ENCODE measurements around the gene RBM48. TPM values are rescaled to one million over a fixed set of nuclear protein-coding genes. Genes with fewer than 3 reads are reported as not detected.

RBM48 gene
- total and polyA plus RNA-seq, 2 of the 8 experiments (the other 6 are each of a cell fraction or from before 2014, with no cell fraction given): 4.3 to 8.6 TPM

- H4K8ac ChIP-seq (ENCODE audit: extremely low read depth, insufficient read depth, low read length): no peak overlapping the region
- H3K14ac ChIP-seq (ENCODE audit: insufficient read length): no peak overlapping the region
- no peak for TF ChIP-seq CBX8 (IDR thresholded peaks at IDR 0.05; ENCODE audit: borderline replicate concordance, low read depth, low read length)
- TF ChIP-seq CREB1 (IDR thresholded peaks at IDR 0.05): no peak
- TF ChIP-seq MAFK (IDR thresholded peaks at IDR 0.05; ENCODE audit: low read depth, low read length): no peak
- TF ChIP-seq BCL11A (IDR thresholded peaks at IDR 0.05; ENCODE audit: low read depth in 2 of 2, low read length in 2 of 2): no peak
- TF ChIP-seq KDM5A (IDR thresholded peaks at IDR 0.05; ENCODE audit: low read length): no peak
- no peak for TF ChIP-seq ZNF274 (IDR thresholded peaks at IDR 0.05; ENCODE audit: borderline replicate concordance, extremely low read depth, low read length)
- TF ChIP-seq CEBPB (IDR thresholded peaks at IDR 0.05; ENCODE audit: low read depth, low read length): no peak
- TF ChIP-seq CTBP2 (IDR thresholded peaks at IDR 0.05; ENCODE audit: borderline replicate concordance, insufficient read depth, insufficient read length, low read length): no peak
- no peak for TF ChIP-seq SIRT6 (IDR thresholded peaks at IDR 0.05; ENCODE audit: low read length)
- no peak for TF ChIP-seq SIN3A (conservative IDR thresholded peaks at IDR 0.05 in 1 of 2, IDR thresholded peaks at IDR 0.05 in 1 of 2; ENCODE audit: low read depth in 1 of 2, low read length in 2 of 2)
- TF ChIP-seq NRF1 (IDR thresholded peaks at IDR 0.05; ENCODE audit: low read depth, low read length): no peak
- no peak for TF ChIP-seq EP300 (IDR thresholded peaks at IDR 0.05; ENCODE audit: borderline replicate concordance in 1 of 2, low read depth in 2 of 2, low read length in 2 of 2)
- H3K18ac ChIP-seq (ENCODE audit: extremely low read depth, low read length): no peak overlapping the region
- no peak overlapping the region for H2BK20ac ChIP-seq (ENCODE audit: low read length)
- ChIA-PET CTCF (ENCODE audit: partially characterized antibody) (interaction anchor here (1.0 to 1.6 kb wide), 4 partner anchors 15 to 116 kb away, joined by 3 to 4 read pairs (median 3); partner anchors contain the start of gene GATAD1), POLR2A (ENCODE audit: partially characterized antibody) (interaction anchor here (0.7 to 2.1 kb wide), 4 partner anchors 11 to 27 kb away, joined by 3 to 6 read pairs (median 4); partner anchors contain the start of gene FAM133B)
- H3K4ac ChIP-seq (replicated peaks; ENCODE audit: insufficient read length, low read depth, low read length): no peak overlapping the region
- H4K5ac ChIP-seq (ENCODE audit: insufficient read length, low read depth, low read length): no peak overlapping the region
- no peak overlapping the region for H2BK15ac ChIP-seq (ENCODE audit: low read length)
- DNase-seq (ENCODE audit: low read depth in 1 of 2, low spot score in 2 of 2) (no peak), FAIRE-seq (no peak)
- H3K4me2 ChIP-seq (ENCODE audit: insufficient read depth in 1 of 2, low read depth in 2 of 2, low read length in 2 of 2): no peak overlapping the region
- no peaks in the 10 kb centered on the region for H3K27me3 ChIP-seq (replicated peaks in 1 of 4; ENCODE audit: control insufficient read depth in 3 of 4, extremely low read depth in 1 of 4, insufficient read depth in 3 of 4, low read length in 3 of 4)
- no peak overlapping the region for H2BK12ac ChIP-seq (ENCODE audit: low read depth, low read length)
- no peaks in the 10 kb centered on the region for H3K79me2 ChIP-seq (ENCODE audit: control insufficient read depth in 1 of 2, insufficient read depth in 2 of 2, low read length in 2 of 2)
- no peaks in the 10 kb centered on the region for H3K4me1 ChIP-seq (replicated peaks in 1 of 4; ENCODE audit: control insufficient read depth in 3 of 4, insufficient read depth in 4 of 4, low read length in 3 of 4)
- no peaks in the 10 kb centered on the region for H3K9me3 ChIP-seq (ENCODE audit: insufficient read depth in 2 of 2, low read depth in 1 of 2, low read length in 1 of 2)
- H3K56ac ChIP-seq (replicated peaks; ENCODE audit: insufficient read length, low read depth, low read length): no peak overlapping the region
- H4K20me1 ChIP-seq (replicated peaks in 1 of 2; ENCODE audit: control insufficient read depth in 1 of 2, insufficient read depth in 2 of 2, low read length in 2 of 2): no peaks in the 10 kb centered on the region
- no peak overlapping the region for H3K9ac ChIP-seq (replicated peaks in 1 of 4; ENCODE audit: extremely low read depth in 1 of 4, low read depth in 3 of 4, low read length in 3 of 4)
- no peak overlapping the region for H2AFZ ChIP-seq (ENCODE audit: low read length)
- H4K91ac ChIP-seq (replicated peaks; ENCODE audit: insufficient read length, low read length): no peak overlapping the region
- H2BK5ac ChIP-seq (ENCODE audit: low read depth, low read length): no peak overlapping the region
- no peak overlapping the region for H3K23ac ChIP-seq (ENCODE audit: insufficient read length)
- no peak overlapping the region for H2BK120ac ChIP-seq (replicated peaks; ENCODE audit: low read depth, low read length)
- H3K23me2 ChIP-seq (ENCODE audit: low read depth, low read length): no peaks in the 10 kb centered on the region
- H3K4me3 ChIP-seq (ENCODE audit: extremely low read depth in 1 of 4, insufficient read depth in 2 of 4, low read depth in 3 of 4, low read length in 4 of 4): no peak overlapping the region
- 83% methylated on average over 2 of the region's 2 CpGs; no CpG with 5 or more reads in 1 of the 2 experiments for WGBS, 2 experiments (ENCODE audit: extremely low coverage in 1 of 2, insufficient coverage in 1 of 2, insufficient read length in 1 of 2, insufficient replicate concordance in 2 of 2, low coverage in 1 of 2, low lambda C conversion rate in 2 of 2, missing lambda C conversion rate in 1 of 2)
- no peak overlapping the region for H3K27ac ChIP-seq (ENCODE audit: low read depth, low read length)
- peaks cover 2 to 64% (median 13%) of the 10 kb centered on the region in 4 experiments; a peak in 6 of 8 replicates for H3K36me3 ChIP-seq (ENCODE audit: control insufficient read depth in 2 of 4, insufficient read depth in 4 of 4, low read length in 3 of 4)
- no peaks in the 10 kb centered on the region for H3K79me1 ChIP-seq (ENCODE audit: low read depth, low read length)
- H2AK5ac ChIP-seq (ENCODE audit: low read depth, low read length): no peak overlapping the region
Measured at GRCh38 chr7:92563345-92563744, 34.8 kb downstream of the RBM48 start.

All from H1 (cell line).